Measurements from ENCODE around the gene NEDD9.

Gene NEDD9, protein sequence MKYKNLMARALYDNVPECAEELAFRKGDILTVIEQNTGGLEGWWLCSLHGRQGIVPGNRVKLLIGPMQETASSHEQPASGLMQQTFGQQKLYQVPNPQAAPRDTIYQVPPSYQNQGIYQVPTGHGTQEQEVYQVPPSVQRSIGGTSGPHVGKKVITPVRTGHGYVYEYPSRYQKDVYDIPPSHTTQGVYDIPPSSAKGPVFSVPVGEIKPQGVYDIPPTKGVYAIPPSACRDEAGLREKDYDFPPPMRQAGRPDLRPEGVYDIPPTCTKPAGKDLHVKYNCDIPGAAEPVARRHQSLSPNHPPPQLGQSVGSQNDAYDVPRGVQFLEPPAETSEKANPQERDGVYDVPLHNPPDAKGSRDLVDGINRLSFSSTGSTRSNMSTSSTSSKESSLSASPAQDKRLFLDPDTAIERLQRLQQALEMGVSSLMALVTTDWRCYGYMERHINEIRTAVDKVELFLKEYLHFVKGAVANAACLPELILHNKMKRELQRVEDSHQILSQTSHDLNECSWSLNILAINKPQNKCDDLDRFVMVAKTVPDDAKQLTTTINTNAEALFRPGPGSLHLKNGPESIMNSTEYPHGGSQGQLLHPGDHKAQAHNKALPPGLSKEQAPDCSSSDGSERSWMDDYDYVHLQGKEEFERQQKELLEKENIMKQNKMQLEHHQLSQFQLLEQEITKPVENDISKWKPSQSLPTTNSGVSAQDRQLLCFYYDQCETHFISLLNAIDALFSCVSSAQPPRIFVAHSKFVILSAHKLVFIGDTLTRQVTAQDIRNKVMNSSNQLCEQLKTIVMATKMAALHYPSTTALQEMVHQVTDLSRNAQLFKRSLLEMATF

DNA sequence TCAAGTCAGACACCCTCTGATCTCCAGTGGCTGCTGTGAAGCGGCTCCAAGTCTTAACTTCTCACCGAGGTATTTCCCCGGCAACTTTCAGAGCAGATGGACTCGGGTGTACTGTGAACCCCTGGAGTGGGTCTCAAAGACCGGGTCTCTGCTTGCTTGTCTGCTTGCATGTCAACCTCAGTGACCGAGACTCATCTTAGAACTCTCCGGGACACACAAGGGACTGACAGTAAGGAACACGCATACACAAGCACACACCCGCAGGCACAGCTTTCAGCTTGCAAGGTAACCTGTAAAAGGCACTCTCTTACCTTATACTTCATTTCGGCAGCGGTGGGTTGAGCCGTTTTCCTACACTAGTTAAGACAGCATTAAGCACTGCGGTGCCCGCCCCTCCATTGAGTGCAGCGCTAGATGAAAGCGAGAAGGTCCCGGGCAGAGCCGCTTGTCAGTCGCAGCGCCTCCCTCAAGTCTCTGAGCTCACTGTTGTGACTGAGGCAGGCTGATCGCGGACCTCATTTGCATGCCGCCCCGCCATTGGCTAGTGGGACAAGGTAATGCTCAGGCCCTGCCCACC, at the start of gene NEDD9:
Gene NEDD9 (minus strand): TSS at position 476 of the 577 bp plus-strand sequence. CDS start 153 bp downstream, at position 323.
- Histone ChIP-seq H3K79me2 (ENCODE audit: insufficient read depth, low read length) (peaks cover 3% of the 10 kb centered on the region; the same call in 1 of the 2 replicates), H3K36me3 (ENCODE audit: low read length) (no peaks in the 10 kb centered on the region), H3K27ac (ENCODE audit: low read depth, low read length) (peak within 1 kb of the TSS; percentile 63)

DNA sequence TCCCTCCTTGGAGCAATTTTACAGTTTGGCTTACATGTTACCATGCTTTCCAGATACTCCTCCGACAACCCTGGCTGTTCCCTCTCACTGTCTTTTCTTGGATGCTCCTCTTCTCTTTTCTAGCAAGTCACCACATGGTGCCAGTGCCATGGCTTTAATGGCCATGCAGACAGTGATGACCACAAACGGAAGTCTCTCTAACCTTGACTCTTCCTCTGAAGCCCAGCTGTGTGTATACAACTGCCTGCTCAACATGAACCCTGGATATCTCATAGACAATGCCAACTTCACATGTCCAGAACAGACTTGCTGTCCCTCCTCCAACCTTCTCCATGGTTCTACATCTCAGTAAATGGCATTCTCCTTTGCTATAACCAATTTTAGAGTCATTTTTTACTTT, 49.8 kb upstream of the NEDD9 start:
- no peaks in the 10 kb centered on the region for H3K9me3 ChIP-seq (ENCODE audit: insufficient read depth, low read length)
- H3K27me3 ChIP-seq (ENCODE audit: low read length) = no peaks in the 10 kb centered on the region
- no peak overlapping the region for H3K4me2 ChIP-seq (ENCODE audit: low read depth, low read length, poor library complexity, severe bottlenecking)
- TF ChIP-seq EZH2phosphoT487 (conservative IDR thresholded peaks at IDR 0.05; ENCODE audit: low read length) = no peak
- TF ChIP-seq, protein P1, sequence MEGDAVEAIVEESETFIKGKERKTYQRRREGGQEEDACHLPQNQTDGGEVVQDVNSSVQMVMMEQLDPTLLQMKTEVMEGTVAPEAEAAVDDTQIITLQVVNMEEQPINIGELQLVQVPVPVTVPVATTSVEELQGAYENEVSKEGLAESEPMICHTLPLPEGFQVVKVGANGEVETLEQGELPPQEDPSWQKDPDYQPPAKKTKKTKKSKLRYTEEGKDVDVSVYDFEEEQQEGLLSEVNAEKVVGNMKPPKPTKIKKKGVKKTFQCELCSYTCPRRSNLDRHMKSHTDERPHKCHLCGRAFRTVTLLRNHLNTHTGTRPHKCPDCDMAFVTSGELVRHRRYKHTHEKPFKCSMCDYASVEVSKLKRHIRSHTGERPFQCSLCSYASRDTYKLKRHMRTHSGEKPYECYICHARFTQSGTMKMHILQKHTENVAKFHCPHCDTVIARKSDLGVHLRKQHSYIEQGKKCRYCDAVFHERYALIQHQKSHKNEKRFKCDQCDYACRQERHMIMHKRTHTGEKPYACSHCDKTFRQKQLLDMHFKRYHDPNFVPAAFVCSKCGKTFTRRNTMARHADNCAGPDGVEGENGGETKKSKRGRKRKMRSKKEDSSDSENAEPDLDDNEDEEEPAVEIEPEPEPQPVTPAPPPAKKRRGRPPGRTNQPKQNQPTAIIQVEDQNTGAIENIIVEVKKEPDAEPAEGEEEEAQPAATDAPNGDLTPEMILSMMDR (IDR thresholded peaks at IDR 0.05; ENCODE audit: insufficient read depth, low read length, poor library complexity, severe bottlenecking) = no peak
- H3K4me3 ChIP-seq (ENCODE audit: insufficient read depth, low read length, poor library complexity, severe bottlenecking) = no peak overlapping the region
- H3F3A ChIP-seq (ENCODE audit: insufficient read depth) = no peaks in the 10 kb centered on the region
- no peaks in the 10 kb centered on the region for H3K79me2 ChIP-seq (ENCODE audit: insufficient read depth, low read length)
- H3K9me2 ChIP-seq (replicated peaks; ENCODE audit: insufficient read depth, low read length) = no peaks in the 10 kb centered on the region
- H3K9ac ChIP-seq (ENCODE audit: low read length) = no peak overlapping the region
- 0 out of 2 replicates have a peak, but pooled peaks cover 7% of the 10 kb centered on the region for H3K36me3 ChIP-seq (ENCODE audit: low read length)
- H3K27ac ChIP-seq (ENCODE audit: low read depth, low read length) = no peak overlapping the region
- no peak overlapping the region for H2AFZ ChIP-seq (ENCODE audit: low read depth, low read length, severe bottlenecking)
- no peaks in the 10 kb centered on the region for H4K20me1 ChIP-seq (ENCODE audit: low read depth, low read length)

More for the DNA sequence above, at the start of gene NEDD9:
- H3K9ac ChIP-seq (ENCODE audit: low read length) = peak within 1 kb of the TSS; percentile 45
- no peak for TF ChIP-seq EZH2phosphoT487 (conservative IDR thresholded peaks at IDR 0.05; ENCODE audit: low read length)
- TF ChIP-seq, protein P1 (IDR thresholded peaks at IDR 0.05; ENCODE audit: insufficient read depth, low read length, poor library complexity, severe bottlenecking) = no peak
- H3K27me3 ChIP-seq (ENCODE audit: low read length) = no peaks in the 10 kb centered on the region
- peak within 1 kb of the TSS; percentile 35 for H2AFZ ChIP-seq (ENCODE audit: low read depth, low read length, severe bottlenecking)
- H3K9me3 ChIP-seq (ENCODE audit: insufficient read depth, low read length) = no peaks in the 10 kb centered on the region
- H3K9me2 ChIP-seq (replicated peaks; ENCODE audit: insufficient read depth, low read length) = no peaks in the 10 kb centered on the region
- H3K4me2 ChIP-seq (ENCODE audit: low read depth, low read length, poor library complexity, severe bottlenecking) = peak within 1 kb of the TSS; percentile 81
- H4K20me1 ChIP-seq (ENCODE audit: low read depth, low read length) = no peaks in the 10 kb centered on the region
- H3F3A ChIP-seq (ENCODE audit: insufficient read depth) = peaks cover 13% of the 10 kb centered on the region; the same call in 1 of the 2 replicates
- peak within 1 kb of the TSS; percentile 54 for H3K4me3 ChIP-seq (ENCODE audit: insufficient read depth, low read length, poor library complexity, severe bottlenecking)

DNA sequence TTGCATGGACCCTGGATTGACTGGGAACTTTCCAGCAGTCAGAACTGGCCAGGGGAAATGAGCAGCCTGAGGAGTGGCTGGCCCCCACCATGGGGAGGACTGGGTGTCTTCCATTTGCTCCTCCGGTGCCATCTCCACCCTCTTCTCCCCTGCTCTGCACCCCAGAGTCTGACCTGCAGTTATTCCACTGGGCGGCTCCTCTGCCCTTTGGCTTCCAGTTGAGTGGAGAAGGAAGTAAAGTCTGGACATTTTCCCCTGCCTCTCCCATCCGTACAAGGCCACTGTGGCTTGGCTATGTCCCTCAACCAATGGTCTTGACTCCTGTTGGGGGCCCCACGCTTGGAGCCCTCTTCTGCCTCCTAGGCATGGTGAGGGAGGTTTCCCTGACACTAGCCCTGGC, 47.9 kb upstream of the NEDD9 start:
- H3K4me3 ChIP-seq (ENCODE audit: insufficient read depth, low read length, poor library complexity, severe bottlenecking) = no peak overlapping the region
- H3F3A ChIP-seq (ENCODE audit: insufficient read depth) = no peaks in the 10 kb centered on the region
- no peaks in the 10 kb centered on the region for H3K79me2 ChIP-seq (ENCODE audit: insufficient read depth, low read length)
- H4K20me1 ChIP-seq (ENCODE audit: low read depth, low read length) = no peaks in the 10 kb centered on the region
- no peaks in the 10 kb centered on the region for H3K27me3 ChIP-seq (ENCODE audit: low read length)
- no peaks in the 10 kb centered on the region for H3K9me2 ChIP-seq (replicated peaks; ENCODE audit: insufficient read depth, low read length)
- H3K36me3 ChIP-seq (ENCODE audit: low read length) = no peaks in the 10 kb centered on the region
- no peak overlapping the region for H3K27ac ChIP-seq (ENCODE audit: low read depth, low read length)
- no peak overlapping the region for H3K9ac ChIP-seq (ENCODE audit: low read length)
- no peak for TF ChIP-seq EZH2phosphoT487 (conservative IDR thresholded peaks at IDR 0.05; ENCODE audit: low read length)
- TF ChIP-seq, protein P1 (IDR thresholded peaks at IDR 0.05; ENCODE audit: insufficient read depth, low read length, poor library complexity, severe bottlenecking) = no peak
- no peak overlapping the region for H2AFZ ChIP-seq (ENCODE audit: low read depth, low read length, severe bottlenecking)
- H3K4me2 ChIP-seq (ENCODE audit: low read depth, low read length, poor library complexity, severe bottlenecking) = no peak overlapping the region
- no peaks in the 10 kb centered on the region for H3K9me3 ChIP-seq (ENCODE audit: insufficient read depth, low read length)

All from SU-DHL-6 (cell line).